ENCODE data around the gene G3BP2.
"Not testable (repeated sequence)": the region's sequence is repeated elsewhere in the genome, so short reads cannot be mapped to it uniquely, and the experiment has no call there.

G3BP2 gene

DNA sequence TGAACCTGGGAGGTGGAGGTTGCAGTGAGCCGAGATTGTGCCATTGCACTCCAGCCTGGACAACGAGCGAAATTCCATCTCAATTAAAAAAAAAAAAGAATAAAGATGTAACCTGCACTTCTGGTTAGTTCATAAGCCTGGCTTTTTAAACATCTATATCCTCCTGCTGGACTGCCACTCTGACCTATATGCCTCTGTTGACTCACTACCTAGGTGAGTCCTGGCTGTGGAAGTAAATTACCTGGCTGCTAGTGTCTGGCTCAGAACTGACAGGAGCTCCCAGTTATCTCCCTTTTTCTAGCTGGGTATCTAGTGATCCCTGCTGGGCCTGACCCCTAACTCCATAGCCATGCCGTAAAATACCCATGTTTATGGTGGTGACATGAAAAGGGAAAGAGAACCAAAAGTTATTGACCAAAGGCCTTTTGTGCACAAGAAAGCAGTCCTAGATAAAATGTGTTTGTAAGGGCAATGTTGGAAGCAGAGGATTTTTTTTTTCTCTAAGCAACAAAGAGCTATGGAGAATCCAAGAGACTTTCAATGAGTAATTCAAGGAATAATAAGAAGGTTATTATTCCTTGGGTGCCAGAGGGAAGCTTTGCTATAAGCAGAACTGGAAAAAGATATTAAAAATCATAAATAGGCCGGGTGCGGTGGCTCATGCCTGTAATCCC, 10.4 kb upstream of the G3BP2 start:
- DNase-seq = no peak

DNA sequence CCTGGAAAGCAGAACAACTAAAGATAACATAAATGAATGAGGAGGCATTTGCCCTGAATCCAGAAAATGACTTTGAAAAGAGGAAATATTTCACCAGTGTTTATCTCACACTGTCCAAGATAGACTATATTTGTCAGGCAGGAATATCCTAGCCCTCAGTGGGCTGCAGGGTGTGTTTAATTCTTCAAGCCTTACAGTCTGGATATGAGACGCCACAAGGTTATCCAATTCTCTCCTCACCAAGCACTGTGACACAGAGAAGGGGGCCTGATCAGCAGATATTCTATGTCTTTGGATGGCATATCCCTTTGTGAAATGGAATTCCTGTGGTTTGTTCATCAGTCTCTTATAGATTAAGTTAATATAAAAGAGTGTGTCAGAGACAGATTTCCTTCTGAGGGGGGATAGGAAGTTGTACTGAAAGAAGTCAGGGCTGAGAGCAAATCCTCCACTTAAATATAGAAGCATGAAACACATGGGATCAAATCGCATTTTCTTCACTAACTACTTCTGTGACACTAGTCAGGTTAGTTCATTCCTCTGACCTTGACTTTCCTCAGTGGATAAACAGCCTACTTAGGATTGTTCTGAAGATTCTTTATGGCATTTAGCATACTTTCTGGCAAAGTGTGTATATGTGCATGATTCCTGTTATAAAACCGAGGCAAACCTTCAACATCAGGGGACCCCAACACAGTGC, 6.8 kb upstream of the G3BP2 start:
- DNase-seq = no peak

DNA sequence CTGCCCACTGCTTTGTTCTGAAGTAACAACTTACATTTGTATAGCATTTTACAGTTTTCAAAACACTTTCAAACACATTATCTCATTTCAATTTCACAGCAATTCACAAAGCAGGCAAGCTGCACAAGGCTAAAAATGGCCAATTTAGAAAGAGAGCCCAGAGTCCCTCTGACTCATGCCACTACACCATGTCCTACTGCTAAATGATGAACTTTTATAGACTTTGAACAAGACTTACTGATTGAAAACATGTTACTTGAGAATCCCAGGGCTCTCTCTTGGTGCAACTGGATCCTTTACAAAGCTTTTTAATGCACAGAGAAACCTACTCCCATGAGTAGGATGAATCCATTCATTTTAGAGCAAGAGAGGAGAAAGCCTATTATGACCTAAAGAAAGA, 5.8 kb upstream of the G3BP2 start:
- no peak for DNase-seq

DNA sequence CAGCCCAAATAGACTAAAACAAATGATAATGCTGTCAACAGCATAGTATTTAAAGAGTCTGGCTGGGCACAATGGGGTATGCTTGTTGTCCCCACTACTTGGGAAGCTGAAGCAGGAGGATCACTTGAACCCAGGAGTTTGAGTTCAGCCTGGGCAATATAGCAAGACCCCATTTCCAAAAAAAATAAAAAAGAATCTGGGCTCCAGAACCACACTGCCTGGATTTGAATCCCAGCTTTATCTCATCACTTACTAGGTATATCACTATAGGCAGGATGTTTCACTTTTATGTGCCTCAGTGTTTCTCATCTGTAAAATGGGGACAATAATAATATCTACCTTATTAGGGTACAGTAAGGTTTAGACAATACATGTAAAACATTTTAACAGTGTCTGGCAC, 5.3 kb upstream of the G3BP2 start:
- DNase-seq = no peak

DNA sequence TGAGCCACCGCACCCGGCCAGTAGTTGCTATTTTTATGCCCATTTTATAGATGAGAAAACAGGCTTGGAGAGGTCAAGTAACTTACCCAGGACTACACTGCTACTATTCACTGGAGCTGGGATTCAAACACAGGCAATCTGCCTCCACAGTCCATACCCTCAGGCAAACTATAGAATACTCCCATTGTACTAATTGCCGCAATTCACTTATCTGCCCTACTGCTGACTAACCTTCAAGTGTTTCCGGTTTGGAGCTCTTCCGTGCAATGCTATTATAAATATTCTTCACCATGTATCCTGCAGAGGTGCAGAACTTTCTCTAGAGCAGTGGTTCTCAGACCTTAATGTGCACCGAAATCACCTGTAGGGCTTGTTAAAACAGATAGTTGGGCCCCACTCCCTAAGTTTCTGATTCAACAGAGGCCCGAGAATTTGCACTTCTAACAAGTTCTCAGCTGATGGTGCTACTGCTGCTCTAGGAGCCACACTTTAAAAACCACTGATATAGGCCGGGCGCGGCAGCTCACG, 1.9 kb upstream of the G3BP2 start:
- DNase-seq = no peak

DNA sequence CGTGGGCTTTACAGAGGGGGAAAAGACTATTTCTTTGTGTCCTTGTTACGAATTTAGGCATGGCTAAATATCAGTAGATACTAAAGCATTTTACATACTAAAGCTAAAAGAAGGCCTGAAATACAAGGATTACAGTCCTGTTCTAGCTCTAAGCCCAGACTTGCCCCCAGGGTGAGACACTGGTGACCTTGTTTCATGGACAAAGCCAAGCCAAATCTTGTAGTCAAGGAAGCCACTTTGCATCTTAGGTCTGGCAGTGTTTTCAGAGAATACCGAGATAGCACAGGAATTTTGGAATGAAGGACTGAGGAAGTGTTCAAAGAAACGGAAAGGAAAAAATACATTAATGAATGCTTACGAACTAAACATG, 733 bp upstream of the G3BP2 start:
- DNase-seq = no peak

DNA sequence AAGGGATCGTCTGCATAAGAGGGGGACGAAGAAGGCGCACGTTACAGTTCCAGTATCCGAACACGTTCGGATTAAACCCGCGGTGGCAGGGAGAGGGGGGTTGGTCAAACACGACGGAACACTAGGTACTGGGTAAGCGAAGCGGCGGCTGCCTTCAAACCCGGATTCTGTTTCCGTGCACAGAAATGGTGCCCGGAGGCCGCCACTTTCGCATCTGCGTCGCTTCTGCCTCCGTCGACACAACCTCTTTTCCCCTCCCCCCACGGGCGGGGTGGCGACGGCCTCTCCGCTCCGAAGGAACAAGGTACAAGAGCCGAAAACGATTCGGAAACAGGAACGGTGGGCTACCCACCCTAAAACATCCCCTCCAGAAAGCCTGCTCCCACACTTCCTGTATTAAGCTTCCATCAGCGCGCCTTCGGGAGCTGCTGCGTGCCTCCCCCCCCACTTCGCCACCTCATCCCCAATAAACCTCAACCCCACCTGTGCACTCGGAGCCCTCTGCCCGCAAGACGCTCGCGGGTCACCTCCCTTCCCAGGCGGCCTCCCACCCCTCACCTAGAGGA, 667 bp downstream of the G3BP2 start:
- DNase-seq = peak; percentile 85

DNA sequence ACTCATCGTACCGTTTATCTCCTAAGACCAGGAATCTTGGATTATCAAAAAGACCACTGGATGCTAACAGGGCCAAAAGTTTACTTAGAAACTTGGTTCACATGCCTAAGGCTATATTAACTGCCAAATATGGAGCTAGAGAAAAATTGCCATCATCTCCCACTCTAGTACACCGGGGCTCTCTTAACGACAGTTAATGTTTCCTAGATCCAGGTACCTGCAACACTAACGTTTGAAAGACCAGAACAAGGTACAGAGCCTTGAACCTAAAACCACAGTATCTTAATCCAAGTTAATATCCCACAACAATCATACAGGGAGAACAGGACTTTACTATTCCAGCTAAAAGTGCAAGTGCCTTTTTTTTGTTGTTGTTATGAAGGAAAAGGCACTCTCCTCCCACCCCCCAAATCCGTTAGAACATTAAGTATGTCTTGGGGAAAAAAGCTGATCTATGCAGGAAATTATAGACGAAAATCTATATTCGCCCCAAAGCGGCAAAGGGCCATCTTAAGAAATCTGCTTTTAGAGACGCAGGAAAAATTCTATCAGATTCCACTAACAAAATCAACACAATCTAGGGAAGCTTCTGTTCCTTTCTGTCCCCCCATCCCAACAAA, 1.3 kb downstream of the G3BP2 start:
- DNase-seq = no peak

DNA sequence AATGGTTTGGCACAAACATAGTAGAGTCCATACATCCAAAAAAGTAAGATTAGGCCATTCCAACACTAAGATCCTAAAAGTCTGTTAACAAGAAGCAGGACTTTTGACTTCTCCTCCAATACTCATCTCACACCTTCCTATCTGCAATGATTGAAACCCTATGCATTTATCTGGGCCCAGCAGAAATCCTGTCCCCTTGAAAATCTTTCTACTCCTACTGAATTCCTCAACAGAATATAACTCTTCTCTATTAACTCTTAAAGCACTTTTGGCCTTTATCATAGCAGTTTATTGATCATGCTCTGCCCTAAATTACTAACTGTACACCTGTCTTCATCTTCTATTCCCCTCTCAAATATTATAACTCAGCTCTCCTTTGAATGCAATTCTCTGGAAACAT, 4.6 kb downstream of the G3BP2 start:
- DNase-seq = no peak

DNA sequence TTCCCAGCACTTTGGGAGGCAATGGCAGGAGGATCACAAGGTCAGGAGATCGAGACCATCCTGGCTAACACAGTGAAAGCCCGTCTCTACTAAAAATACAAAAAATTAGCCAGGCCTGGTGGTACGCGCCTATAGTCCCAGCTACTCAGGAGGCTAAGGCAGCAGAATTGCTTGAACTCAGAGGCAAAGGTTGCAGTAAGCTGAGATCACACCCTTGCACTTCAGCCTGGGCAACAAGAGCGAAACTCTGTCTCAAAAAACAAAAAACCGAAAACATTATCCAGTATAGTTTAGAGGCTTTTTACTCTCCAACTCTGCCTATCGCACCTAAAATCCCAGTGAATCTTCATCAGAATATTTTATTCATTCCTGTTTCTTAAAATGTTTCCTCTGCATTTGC, 5.6 kb downstream of the G3BP2 start:
- not testable (repeated sequence) for DNase-seq

DNA sequence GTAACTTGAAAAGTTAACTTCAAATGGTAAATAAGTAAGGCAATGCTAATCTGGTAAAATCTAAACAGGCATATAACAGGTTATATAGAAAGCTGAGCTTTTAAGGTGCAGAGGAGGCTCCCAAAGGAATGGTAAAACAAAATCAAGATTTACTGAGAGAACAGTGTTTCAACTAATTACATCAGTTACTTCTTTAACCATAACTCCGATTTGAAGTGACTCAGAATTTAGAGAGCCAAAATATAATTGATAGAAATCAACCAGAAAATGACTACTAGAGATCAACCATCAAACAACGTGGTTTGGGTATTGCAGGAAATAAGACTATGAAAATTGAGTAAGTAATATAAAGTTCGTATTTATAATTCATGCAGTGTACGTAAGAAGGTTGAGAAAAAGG, 6.9 kb downstream of the G3BP2 start:
- no peak for DNase-seq

DNA sequence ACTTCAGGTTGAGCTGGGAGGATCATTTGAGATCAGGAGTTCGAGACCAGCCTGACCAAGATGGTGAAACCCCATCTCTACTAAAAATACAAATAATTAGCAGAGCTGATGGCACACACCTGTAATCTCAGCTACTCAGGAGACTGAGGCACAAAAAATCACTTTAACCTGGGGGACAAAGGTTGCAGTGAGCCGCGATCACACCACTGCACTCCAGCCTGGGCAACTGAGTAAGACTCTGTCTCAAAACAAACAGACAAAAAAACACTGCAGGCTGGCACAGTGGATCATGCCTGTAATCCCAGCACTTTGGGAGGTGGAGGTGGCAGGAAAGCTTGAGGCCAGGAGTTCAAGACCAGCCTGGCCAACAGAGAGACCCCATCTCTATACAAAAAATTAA, 8.6 kb downstream of the G3BP2 start:
- DNase-seq = not testable (repeated sequence)

DNA sequence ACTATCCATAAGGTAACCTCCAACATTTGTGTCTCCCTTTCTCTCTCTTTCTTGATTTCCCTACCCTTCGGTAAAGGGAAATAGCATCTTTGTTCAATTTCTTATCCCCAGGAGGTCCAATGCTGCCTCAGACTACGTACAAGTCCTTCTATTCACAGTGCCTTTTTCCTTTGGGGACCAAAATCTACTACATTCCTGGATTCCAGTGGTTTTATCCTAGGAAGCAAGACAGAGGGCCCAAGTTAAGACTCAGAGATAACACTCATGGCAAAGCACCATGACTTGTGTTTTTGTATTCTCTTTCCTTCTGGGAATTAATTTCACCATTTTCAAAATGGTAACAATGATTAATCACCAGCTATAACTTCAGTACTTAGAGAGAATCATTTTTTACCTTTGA, 10.6 kb downstream of the G3BP2 start:
- DNase-seq = no peak

DNA sequence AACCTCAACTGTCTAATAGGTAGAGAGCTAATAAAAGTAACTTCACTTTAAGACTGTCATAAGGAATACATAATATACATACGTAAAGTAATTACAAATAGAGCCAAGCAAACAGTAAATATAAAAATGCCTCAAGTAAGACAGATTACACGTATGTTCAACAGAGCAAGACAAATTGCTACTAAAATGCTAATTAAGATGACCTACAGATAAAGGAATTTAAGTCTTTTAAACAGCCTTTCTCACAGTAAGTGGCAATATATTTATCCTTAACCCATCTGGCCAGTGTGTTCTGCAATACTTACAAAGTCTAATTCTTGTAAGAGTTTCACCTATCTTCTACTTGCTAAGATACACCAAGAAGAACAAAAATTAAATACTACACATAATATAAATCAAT, 12.7 kb downstream of the G3BP2 start:
- DNase-seq = no peak

DNA sequence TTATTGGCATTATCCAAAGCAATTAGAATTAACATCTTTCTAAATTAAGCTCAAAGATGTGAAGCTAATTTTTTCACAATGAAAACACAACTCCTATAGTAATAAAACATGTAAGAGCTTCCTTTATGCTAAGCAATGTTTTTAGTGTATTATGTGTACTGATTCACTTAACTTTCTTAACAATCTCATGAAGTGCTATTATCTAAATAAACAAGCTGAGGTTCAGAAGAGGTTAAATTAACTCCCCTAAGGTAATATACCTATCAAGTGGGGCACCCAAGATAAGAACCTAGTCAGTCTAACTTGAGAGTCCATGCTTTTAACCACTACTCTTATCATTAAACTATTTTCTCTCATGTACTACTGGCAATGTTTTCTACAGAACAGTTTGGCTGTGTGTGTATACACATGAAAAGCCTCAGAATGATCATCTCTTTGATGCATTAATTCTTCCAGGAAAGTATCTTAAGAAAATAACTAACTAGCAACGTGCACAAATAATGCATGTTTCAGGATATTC, 13.6 kb downstream of the G3BP2 start:
- DNase-seq = no peak

DNA sequence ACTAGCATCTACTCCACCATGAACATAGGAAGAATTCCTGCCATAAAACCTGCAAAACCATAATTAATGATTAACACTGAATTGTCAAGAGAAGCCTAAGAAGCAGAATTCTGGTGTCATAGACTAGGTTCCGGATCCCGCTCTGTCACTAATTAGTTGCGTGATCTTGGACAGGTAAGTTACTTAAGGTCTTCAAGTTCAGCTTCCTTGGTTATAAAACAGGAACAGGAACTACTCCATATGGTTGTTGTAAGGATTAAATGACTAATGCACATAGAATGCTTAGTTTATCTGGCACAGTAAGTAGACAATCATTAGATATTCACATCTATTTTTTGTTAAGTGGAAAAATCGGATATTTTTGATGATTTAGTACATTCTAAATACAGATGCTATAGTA, 14.3 kb downstream of the G3BP2 start:
- DNase-seq = no peak

DNA sequence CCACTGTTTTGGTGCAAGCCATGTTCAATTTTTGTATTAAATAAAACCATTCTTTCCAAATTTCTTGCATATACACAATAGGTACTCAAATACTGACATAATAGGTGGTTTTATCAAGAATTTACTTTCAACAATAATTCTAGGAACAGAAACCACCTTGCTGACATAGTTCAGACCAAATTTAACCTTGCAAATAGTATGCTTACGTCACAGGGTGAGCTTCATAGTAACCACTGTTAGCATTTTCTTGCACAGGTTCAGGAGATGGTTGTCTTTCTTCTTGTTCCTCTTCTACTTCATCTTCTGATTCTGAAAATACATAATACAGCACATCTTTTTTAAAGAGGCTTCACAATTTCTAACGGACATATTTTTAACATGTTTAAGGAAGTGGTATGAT, 17.6 kb downstream of the G3BP2 start:
- no peak for DNase-seq

DNA sequence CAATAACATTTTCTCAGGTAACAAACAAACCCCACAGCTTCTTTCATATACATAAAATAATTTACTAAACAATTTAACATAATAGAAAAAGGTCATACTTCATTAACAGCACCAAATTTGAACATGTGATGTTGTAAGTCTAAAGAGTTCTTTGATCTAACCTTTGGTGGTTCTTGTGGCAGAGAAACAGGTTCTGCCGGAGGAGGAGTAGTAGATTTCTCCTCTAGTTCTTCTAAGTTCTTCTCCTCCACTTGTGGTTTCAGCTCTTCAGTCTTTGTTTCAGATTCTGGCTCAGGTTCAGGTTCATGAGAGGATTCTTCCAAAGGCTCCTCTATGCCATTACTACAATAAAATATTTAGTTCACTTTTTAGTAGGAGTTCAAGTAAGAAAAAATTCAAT, 18.3 kb downstream of the G3BP2 start:
- peak; percentile 7 for DNase-seq

DNA sequence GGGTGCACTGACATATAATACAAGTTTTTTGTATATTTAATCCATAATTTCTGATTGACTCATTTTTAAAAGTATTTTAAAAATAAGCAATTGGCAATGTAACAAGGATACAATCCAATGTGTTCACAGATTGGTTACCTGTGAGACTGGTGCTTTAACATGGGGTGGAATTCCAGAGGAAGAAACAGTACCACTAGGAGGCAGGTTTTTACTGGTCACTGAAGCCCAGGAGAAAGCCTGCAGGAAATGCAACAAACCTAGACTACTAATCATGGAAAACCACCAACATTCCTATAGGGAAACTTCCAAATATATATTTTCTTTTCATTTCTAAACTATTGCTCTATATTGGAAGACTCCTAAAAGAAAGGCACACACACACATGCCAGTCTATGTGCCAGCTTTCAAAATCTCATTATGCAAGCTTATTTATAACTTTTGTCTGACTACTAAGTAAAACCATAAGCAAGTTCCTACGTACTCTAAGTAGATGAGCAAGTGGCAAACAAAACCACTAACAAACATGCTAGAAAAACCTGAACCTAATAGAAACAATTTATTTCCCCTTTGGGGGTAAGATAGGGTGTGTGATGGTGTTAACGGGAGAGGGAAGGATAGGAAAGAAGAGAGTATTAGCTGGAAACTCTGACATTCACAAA, 19.2 kb downstream of the G3BP2 start:
- DNase-seq = no peak

DNA sequence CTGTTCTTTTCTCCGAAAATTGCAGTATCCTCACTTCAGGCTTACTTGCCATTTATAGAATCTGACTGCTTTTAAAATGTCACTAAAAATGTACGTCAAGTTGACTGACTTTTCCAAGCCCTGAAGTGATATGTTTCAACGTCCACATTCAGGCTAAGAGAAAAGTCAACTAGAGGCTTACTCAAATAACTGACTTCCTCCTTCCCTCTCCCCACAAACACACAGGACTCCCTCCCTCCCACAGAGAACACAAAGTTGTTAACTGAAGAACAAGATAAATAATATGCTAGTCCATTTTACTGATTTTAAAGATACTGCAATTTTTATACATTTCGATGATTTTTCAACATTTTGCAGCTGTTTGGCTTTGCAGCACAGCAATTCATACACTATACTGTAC, 29.1 kb downstream of the G3BP2 start:
- DNase-seq = no peak

DNA sequence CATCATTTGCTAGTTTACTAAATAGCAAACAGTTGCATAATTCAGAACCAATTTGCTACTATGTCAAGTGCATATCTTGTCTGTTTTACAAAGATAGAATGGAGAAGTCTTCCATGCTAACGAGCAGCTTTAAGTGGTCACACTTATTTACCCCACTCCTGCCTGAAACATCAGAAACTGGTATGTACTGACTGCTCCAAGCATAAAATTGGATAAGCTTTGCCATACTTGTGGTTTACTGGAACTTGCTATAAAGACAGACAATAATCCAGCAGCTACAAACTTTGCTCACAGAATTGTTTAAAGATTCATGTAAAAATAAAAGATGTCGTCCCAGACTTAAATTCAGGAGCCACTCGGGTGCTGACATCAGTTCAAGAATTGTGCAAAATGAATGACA, 29.6 kb downstream of the G3BP2 start:
- DNase-seq = no peak

DNA sequence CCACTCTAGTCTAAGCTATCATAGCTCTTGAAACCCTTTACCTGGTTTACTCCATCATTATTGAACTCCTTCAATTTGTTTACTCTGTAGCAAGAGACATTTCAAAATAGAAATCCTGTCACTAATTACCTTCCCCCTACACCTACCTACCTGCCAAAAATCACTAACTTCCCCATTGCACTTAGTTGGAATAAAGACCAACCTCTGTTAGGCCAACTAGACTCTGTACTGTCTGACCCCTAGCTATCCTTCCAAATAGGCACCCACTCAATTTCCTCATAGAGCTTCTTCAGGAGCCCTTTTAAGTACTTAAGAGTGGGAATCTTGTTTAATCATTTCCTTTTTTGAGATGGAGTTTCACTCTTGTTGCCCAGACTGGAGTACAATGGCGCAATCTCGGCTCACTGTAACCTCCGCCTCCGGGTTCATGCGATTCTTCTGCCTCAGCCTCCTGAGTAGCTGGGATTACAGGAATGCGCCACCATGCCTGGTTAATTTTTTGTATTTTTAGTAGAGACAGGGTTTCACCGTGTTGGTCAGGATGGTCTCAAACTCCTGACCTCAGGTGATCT, 34.0 kb downstream of the G3BP2 start:
- DNase-seq = no peak

DNA sequence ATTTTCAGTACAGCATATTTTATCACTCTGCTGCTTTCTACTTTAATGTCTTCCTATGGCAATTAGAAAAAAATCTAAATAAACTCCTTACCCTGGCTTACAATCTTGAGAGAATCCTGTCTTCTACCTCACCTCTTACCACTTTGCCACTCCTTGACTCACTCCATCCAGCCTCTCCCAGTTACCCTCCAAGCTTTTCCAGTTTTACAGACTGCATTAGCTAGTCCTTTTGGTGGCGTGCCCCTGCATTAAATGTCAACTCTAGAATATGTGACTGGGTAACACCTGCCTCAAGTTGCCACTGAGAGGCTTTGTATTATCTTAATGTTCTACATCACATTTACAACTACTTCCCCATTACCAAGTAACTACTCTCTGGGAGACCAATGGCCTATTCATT, 35.4 kb downstream of the G3BP2 start:
- no peak for DNase-seq

Measured in CD4-positive, alpha-beta T cell treated with Interleukin-17A for 4 hours (primary cell).